ENCODE results near the gene SSMEM1.

Gene SSMEM1

GRCh38 chr7:130187360-130187759 lies 20.3 kb upstream of the SSMEM1 start:
- no peak for ATAC-seq (ENCODE audit: low read depth)
- Histone ChIP-seq H3K4me1 (ENCODE audit: insufficient read depth, poor library complexity, severe bottlenecking) (no peaks in the 10 kb centered on the region), H3K9me3 (ENCODE audit: severe bottlenecking) (no peaks in the 10 kb centered on the region), H3K27me3 (ENCODE audit: insufficient read depth, poor library complexity, severe bottlenecking) (no peaks in the 10 kb centered on the region), H3K4me3 (ENCODE audit: severe bottlenecking) (no peak overlapping the region), H3K27ac (ENCODE audit: poor library complexity, severe bottlenecking) (no peak overlapping the region), H3K36me3 (ENCODE audit: low read depth) (peaks cover 93% of the 10 kb centered on the region)
- DNase-seq (ENCODE audit: low spot score) = no peak
- no peak for TF ChIP-seq CTCF (IDR thresholded peaks at IDR 0.05; ENCODE audit: poor library complexity, severe bottlenecking)

GRCh38 chr7:130189343-130189742 lies 18.3 kb upstream of the SSMEM1 start:
- Histone ChIP-seq H3K4me3 (ENCODE audit: severe bottlenecking) (no peak overlapping the region), H3K4me1 (ENCODE audit: insufficient read depth, poor library complexity, severe bottlenecking) (no peaks in the 10 kb centered on the region), H3K27me3 (ENCODE audit: insufficient read depth, poor library complexity, severe bottlenecking) (no peaks in the 10 kb centered on the region), H3K36me3 (ENCODE audit: low read depth) (peaks cover 87% of the 10 kb centered on the region), H3K9me3 (ENCODE audit: severe bottlenecking) (no peaks in the 10 kb centered on the region), H3K27ac (ENCODE audit: poor library complexity, severe bottlenecking) (no peak overlapping the region)
- DNase-seq (ENCODE audit: low spot score) (no peak), ATAC-seq (ENCODE audit: low read depth) (no peak)
- no peak for TF ChIP-seq CTCF (IDR thresholded peaks at IDR 0.05; ENCODE audit: poor library complexity, severe bottlenecking)

GRCh38 chr7:130191791-130192190 lies 15.9 kb upstream of the SSMEM1 start:
- Histone ChIP-seq H3K27me3 (ENCODE audit: insufficient read depth, poor library complexity, severe bottlenecking) (no peaks in the 10 kb centered on the region), H3K27ac (ENCODE audit: poor library complexity, severe bottlenecking) (no peak overlapping the region), H3K4me3 (ENCODE audit: severe bottlenecking) (no peak overlapping the region), H3K36me3 (ENCODE audit: low read depth) (peaks cover 87% of the 10 kb centered on the region), H3K4me1 (ENCODE audit: insufficient read depth, poor library complexity, severe bottlenecking) (no peaks in the 10 kb centered on the region), H3K9me3 (ENCODE audit: severe bottlenecking) (no peaks in the 10 kb centered on the region)
- ATAC-seq (ENCODE audit: low read depth) = no peak
- no peak for DNase-seq (ENCODE audit: low spot score)
- no peak for TF ChIP-seq CTCF (IDR thresholded peaks at IDR 0.05; ENCODE audit: poor library complexity, severe bottlenecking)

GRCh38 chr7:130195396-130195795 lies 12.3 kb upstream of the SSMEM1 start:
- ATAC-seq (ENCODE audit: low read depth) (no peak), DNase-seq (ENCODE audit: low spot score) (no peak)
- no peak for TF ChIP-seq CTCF (IDR thresholded peaks at IDR 0.05; ENCODE audit: poor library complexity, severe bottlenecking)
- H3K9me3 ChIP-seq (ENCODE audit: severe bottlenecking) = no peaks in the 10 kb centered on the region
- H3K4me3 ChIP-seq (ENCODE audit: severe bottlenecking) = no peak overlapping the region
- no peak overlapping the region for H3K27ac ChIP-seq (ENCODE audit: poor library complexity, severe bottlenecking)
- peaks cover 94% of the 10 kb centered on the region for H3K36me3 ChIP-seq (ENCODE audit: low read depth)
- no peaks in the 10 kb centered on the region for H3K4me1 ChIP-seq (ENCODE audit: insufficient read depth, poor library complexity, severe bottlenecking)
- H3K27me3 ChIP-seq (ENCODE audit: insufficient read depth, poor library complexity, severe bottlenecking) = no peaks in the 10 kb centered on the region

GRCh38 chr7:130196476-130196875 lies 11.2 kb upstream of the SSMEM1 start:
- no peaks in the 10 kb centered on the region for H3K9me3 ChIP-seq (ENCODE audit: severe bottlenecking)
- no peak overlapping the region for H3K27ac ChIP-seq (ENCODE audit: poor library complexity, severe bottlenecking)
- no peak overlapping the region for H3K4me3 ChIP-seq (ENCODE audit: severe bottlenecking)
- DNase-seq (ENCODE audit: low spot score) (no peak), ATAC-seq (ENCODE audit: low read depth) (no peak)
- no peak for TF ChIP-seq CTCF (IDR thresholded peaks at IDR 0.05; ENCODE audit: poor library complexity, severe bottlenecking)
- H3K36me3 ChIP-seq (ENCODE audit: low read depth) = peaks cover 94% of the 10 kb centered on the region
- no peaks in the 10 kb centered on the region for H3K4me1 ChIP-seq (ENCODE audit: insufficient read depth, poor library complexity, severe bottlenecking)
- no peaks in the 10 kb centered on the region for H3K27me3 ChIP-seq (ENCODE audit: insufficient read depth, poor library complexity, severe bottlenecking)
